Loucy (cell line): ENCODE data around the gene RGS6.

Source experiments
- H2AFZ ChIP-seq: fragments of 200-600 bp; sonication (generic); 2 replicates; pipeline ENCODE4 v1.6.0; 2016; ENCODE audit warnings: antibody characterized with exemption, mild to moderate bottlenecking, low read length, moderate library complexity
- H3F3A ChIP-seq: fragments of 200-600 bp; 2 replicates; pipeline ENCODE4 v1.6.0; 2016; ENCODE audit warnings: antibody characterized with exemption, low read depth, mild to moderate bottlenecking
- H3K27me3 ChIP-seq: fragments of 200-600 bp; sonication (generic); 2 replicates; pipeline ENCODE4 v1.6.1; 2014; ENCODE audit warnings: low read length, mild to moderate bottlenecking; ENCODE audit not compliant: insufficient read depth, poor library complexity, severe bottlenecking
- H3K36me3 ChIP-seq: fragments of 200-600 bp; sonication (generic); 2 replicates; pipeline ENCODE4 v1.6.1; 2016; ENCODE audit warnings: low read length; ENCODE audit not compliant: insufficient read depth
- H3K4me1 ChIP-seq: fragments of 200-600 bp; sonication (generic); 2 replicates; pipeline ENCODE4 v1.5.1; 2014; ENCODE audit warnings: low read length, mild to moderate bottlenecking; ENCODE audit not compliant: insufficient read depth, poor library complexity, severe bottlenecking
- H3K4me2 ChIP-seq: fragments of 200-600 bp; sonication (generic); 2 replicates; pipeline ENCODE4 v1.6.0; 2014; ENCODE audit warnings: antibody characterized with exemption, low read length, low read depth, mild to moderate bottlenecking; ENCODE audit not compliant: poor library complexity, severe bottlenecking
- H3K4me3 ChIP-seq: fragments of 200-600 bp; sonication (generic); 2 replicates; pipeline ENCODE4 v1.5.1; 2014; ENCODE audit warnings: low read length, mild to moderate bottlenecking, mixed read lengths; ENCODE audit not compliant: poor library complexity, severe bottlenecking
- H3K79me2 ChIP-seq: fragments of 200-600 bp; sonication (generic); 2 replicates; pipeline ENCODE4 v1.6.1; 2014; ENCODE audit warnings: low read length; ENCODE audit not compliant: insufficient read depth
- H3K9ac ChIP-seq: fragments of 200-600 bp; sonication (generic); 2 replicates; pipeline ENCODE4 v1.6.0; 2014; ENCODE audit warnings: mild to moderate bottlenecking, low read depth, low read length, moderate library complexity; ENCODE audit not compliant: poor library complexity, severe bottlenecking
- H3K9me2 ChIP-seq: fragments of 200-600 bp; sonication (generic); replicated peaks from 2 replicates; pipeline ENCODE4 v1.6.1; 2016; ENCODE audit warnings: low read depth, low read length, mixed read lengths
- H3K9me3 ChIP-seq: fragments of 200-600 bp; sonication (generic); 2 replicates; pipeline ENCODE4 v1.6.1; 2014; ENCODE audit warnings: mild to moderate bottlenecking, antibody characterized with exemption, low read length, low read depth; ENCODE audit not compliant: insufficient read depth
- H4K20me1 ChIP-seq: fragments of 200-600 bp; sonication (generic); 2 replicates; pipeline ENCODE4 v1.6.0; 2014; ENCODE audit warnings: antibody characterized with exemption, low read length, mild to moderate bottlenecking; ENCODE audit not compliant: insufficient read depth, poor library complexity, severe bottlenecking
- EZH2phosphoT487 ChIP-seq: fragments of 200-600 bp; IDR thresholded peaks from 2 replicates; pipeline ENCODE4 v1.6.1; 2018; ENCODE audit warnings: antibody characterized with exemption, mild to moderate bottlenecking, moderate library complexity, borderline replicate concordance
- TF ChIP-seq, protein P1 (sequence below): fragments of 200-600 bp; sonication (generic); conservative IDR thresholded peaks from 2 replicates; pipeline ENCODE4 v1.5.1; 2014; ENCODE audit warnings: mild to moderate bottlenecking, antibody characterized with exemption, low read length

Gene RGS6

GRCh38 chr14:71947947-71948500 lies 15.8 kb downstream of the RGS6 start:
- no peak overlapping the region for H3K4me3 ChIP-seq
- no peaks in the 10 kb centered on the region for H4K20me1 ChIP-seq
- TF ChIP-seq, protein P1, sequence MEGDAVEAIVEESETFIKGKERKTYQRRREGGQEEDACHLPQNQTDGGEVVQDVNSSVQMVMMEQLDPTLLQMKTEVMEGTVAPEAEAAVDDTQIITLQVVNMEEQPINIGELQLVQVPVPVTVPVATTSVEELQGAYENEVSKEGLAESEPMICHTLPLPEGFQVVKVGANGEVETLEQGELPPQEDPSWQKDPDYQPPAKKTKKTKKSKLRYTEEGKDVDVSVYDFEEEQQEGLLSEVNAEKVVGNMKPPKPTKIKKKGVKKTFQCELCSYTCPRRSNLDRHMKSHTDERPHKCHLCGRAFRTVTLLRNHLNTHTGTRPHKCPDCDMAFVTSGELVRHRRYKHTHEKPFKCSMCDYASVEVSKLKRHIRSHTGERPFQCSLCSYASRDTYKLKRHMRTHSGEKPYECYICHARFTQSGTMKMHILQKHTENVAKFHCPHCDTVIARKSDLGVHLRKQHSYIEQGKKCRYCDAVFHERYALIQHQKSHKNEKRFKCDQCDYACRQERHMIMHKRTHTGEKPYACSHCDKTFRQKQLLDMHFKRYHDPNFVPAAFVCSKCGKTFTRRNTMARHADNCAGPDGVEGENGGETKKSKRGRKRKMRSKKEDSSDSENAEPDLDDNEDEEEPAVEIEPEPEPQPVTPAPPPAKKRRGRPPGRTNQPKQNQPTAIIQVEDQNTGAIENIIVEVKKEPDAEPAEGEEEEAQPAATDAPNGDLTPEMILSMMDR, result no peak
- no peak for TF ChIP-seq EZH2phosphoT487
- H3K9ac ChIP-seq, result no peak overlapping the region
- H3K79me2 ChIP-seq, result peaks cover 5% of the 10 kb centered on the region; the same call in 1 of the 2 replicates
- H3K9me2 ChIP-seq, result no peaks in the 10 kb centered on the region
- no peak overlapping the region for H2AFZ ChIP-seq
- no peaks in the 10 kb centered on the region for H3K36me3 ChIP-seq
- H3K27me3 ChIP-seq, result no peaks in the 10 kb centered on the region
- H3K9me3 ChIP-seq, result no peaks in the 10 kb centered on the region
- no peak overlapping the region for H3K4me2 ChIP-seq
- peaks cover 40% of the 10 kb centered on the region for H3K4me1 ChIP-seq
- H3F3A ChIP-seq, result peaks cover 6% of the 10 kb centered on the region; the same call in 1 of the 2 replicates

DNA sequence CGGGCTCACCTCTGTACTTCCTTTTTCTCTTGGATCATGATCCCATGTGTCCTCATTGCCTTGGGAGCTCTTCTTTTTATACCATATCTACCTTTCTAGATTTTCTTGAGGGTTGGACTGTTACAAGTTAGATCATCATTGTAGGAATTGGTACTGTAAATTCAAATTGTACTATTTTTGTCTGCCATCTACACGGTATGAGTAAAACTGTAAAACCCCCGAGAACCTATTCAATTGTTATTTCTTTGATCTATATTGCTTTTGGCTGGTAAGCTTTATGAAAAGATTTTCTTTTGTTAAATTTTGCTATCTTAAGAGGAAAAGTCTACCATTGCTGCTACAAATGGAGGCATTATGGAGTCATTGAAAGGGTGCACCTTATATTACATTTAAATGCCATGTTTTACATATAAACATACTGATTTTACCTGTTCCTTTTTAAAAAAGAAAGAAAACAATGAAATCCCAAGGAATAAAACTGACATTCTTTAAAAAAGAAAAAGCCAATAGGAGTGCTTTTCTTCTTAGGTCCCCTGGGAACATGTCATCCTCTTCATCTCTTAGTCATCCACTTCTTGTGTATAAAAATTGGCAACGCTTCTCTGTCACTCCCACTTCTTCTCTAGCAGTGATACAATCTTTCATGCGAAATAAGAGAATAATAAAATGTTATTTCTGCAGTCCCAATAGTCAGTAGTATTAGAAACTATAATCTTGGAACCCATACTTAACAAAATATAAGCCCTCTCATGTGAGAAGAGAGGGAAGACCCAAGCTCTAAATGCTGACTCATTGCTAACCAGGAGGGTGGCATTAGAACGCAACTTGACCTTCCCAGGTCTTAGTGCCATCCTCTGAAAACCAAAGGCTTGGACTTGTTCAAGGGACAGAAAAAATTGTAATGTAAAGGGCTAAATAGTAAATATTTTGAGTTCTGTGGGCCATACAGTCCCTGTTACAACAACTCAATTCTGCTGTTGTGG lies 20.4 kb downstream of the RGS6 start:
- no peaks in the 10 kb centered on the region for H4K20me1 ChIP-seq
- no peaks in the 10 kb centered on the region for H3K9me3 ChIP-seq
- TF ChIP-seq, protein P1, result no peak
- no peak for TF ChIP-seq EZH2phosphoT487
- H3K9ac ChIP-seq, result no peak overlapping the region
- H3K4me2 ChIP-seq, result no peak overlapping the region
- peaks cover 16% of the 10 kb centered on the region for H3K4me1 ChIP-seq
- H2AFZ ChIP-seq, result no peak overlapping the region
- H3K9me2 ChIP-seq, result no peaks in the 10 kb centered on the region
- no peaks in the 10 kb centered on the region for H3K36me3 ChIP-seq
- H3K27me3 ChIP-seq, result no peaks in the 10 kb centered on the region
- H3F3A ChIP-seq, result peaks cover 6% of the 10 kb centered on the region; the same call in 1 of the 2 replicates
- no peak overlapping the region for H3K4me3 ChIP-seq
- no peaks in the 10 kb centered on the region; the same call in 1 of the 2 replicates for H3K79me2 ChIP-seq

- H3K27me3 ChIP-seq, result no peaks in the 10 kb centered on the region
- H3K79me2 ChIP-seq, result no peaks in the 10 kb centered on the region; the same call in 1 of the 2 replicates
- no peak overlapping the region for H3K4me3 ChIP-seq
- H3K4me1 ChIP-seq, result peaks cover 4% of the 10 kb centered on the region
- H3K9ac ChIP-seq, result no peak overlapping the region
- no peaks in the 10 kb centered on the region; the same call in 1 of the 2 replicates for H3F3A ChIP-seq
- TF ChIP-seq EZH2phosphoT487, result no peak
- TF ChIP-seq, protein P1, result no peak
- no peaks in the 10 kb centered on the region for H4K20me1 ChIP-seq
- H3K9me3 ChIP-seq, result no peaks in the 10 kb centered on the region
- H3K36me3 ChIP-seq, result no peaks in the 10 kb centered on the region
- no peaks in the 10 kb centered on the region for H3K9me2 ChIP-seq
- no peak overlapping the region for H2AFZ ChIP-seq
- no peak overlapping the region for H3K4me2 ChIP-seq
Measured at GRCh38 chr14:71956920-71957563, 24.8 kb downstream of the RGS6 start.
